ENCODE data around the gene LRIG1.

The LRIG1 gene

GRCh38 chr3:66465034-66465433, 35.8 kb downstream of the LRIG1 start:
- FAIRE-seq (no peak), DNase-seq (ENCODE audit: insufficient read length, low spot score) (no peak)
- TF ChIP-seq CTCF (IDR thresholded peaks at IDR 0.05; ENCODE audit: insufficient read depth, missing control alignments): no peak

- DNase-seq (ENCODE audit: insufficient read length, low spot score) (no peak), FAIRE-seq (no peak)
- TF ChIP-seq CTCF (IDR thresholded peaks at IDR 0.05; ENCODE audit: insufficient read depth, missing control alignments): no peak
Measured at GRCh38 chr3:66464512-66464894, 36.3 kb downstream of the LRIG1 start.

GRCh38 chr3:66463730-66464511, 36.9 kb downstream of the LRIG1 start:
- TF ChIP-seq CTCF (IDR thresholded peaks at IDR 0.05; ENCODE audit: insufficient read depth, missing control alignments): no peak
- FAIRE-seq: no peak
- DNase-seq (ENCODE audit: insufficient read length, low spot score): no peak

- FAIRE-seq (no peak), DNase-seq (ENCODE audit: insufficient read length, low spot score) (no peak)
- TF ChIP-seq CTCF (IDR thresholded peaks at IDR 0.05; ENCODE audit: insufficient read depth, missing control alignments): no peak
Measured at GRCh38 chr3:66463054-66463631, 37.7 kb downstream of the LRIG1 start.

- DNase-seq (ENCODE audit: insufficient read length, low spot score) (no peak), FAIRE-seq (no peak)
- TF ChIP-seq CTCF (IDR thresholded peaks at IDR 0.05; ENCODE audit: insufficient read depth, missing control alignments): no peak
Measured at GRCh38 chr3:66457252-66457651, 43.6 kb downstream of the LRIG1 start.

- TF ChIP-seq CTCF (IDR thresholded peaks at IDR 0.05; ENCODE audit: insufficient read depth, missing control alignments): no peak
- no peak for FAIRE-seq
- no peak for DNase-seq (ENCODE audit: insufficient read length, low spot score)
Measured at GRCh38 chr3:66456711-66457173, 44.1 kb downstream of the LRIG1 start.

- TF ChIP-seq CTCF (IDR thresholded peaks at IDR 0.05; ENCODE audit: insufficient read depth, missing control alignments): no peak
- no peak for FAIRE-seq
- no peak for DNase-seq (ENCODE audit: insufficient read length, low spot score)
Measured at GRCh38 chr3:66454464-66454859, 46.4 kb downstream of the LRIG1 start.

All from D721Med (cell line).